ENCODE results near the gene PRSS16.
"Not testable (repeated sequence)": the region's sequence is repeated elsewhere in the genome, so short reads cannot be mapped to it uniquely, and the experiment has no call there.

PRSS16 gene

GRCh38 chr6:27242589-27243265, 4.8 kb upstream of the PRSS16 start:
- DNase-seq (ENCODE audit: low spot score) (no peak), FAIRE-seq (no peak)

GRCh38 chr6:27248783-27249182, 1.3 kb downstream of the PRSS16 start:
- no peak for FAIRE-seq
- no peak for DNase-seq (ENCODE audit: low spot score)

- DNase-seq (ENCODE audit: low spot score), result no peak
- no peak for FAIRE-seq
Measured at GRCh38 chr6:27250277-27251111, 3.0 kb downstream of the PRSS16 start.

GRCh38 chr6:27251112-27251605, 3.7 kb downstream of the PRSS16 start:
- FAIRE-seq, result no peak
- peak; percentile 51 for DNase-seq (ENCODE audit: low spot score)

- FAIRE-seq, result peak; percentile 42
- peak; percentile 74 for DNase-seq (ENCODE audit: low spot score)
Measured at GRCh38 chr6:27251606-27252251, 4.2 kb downstream of the PRSS16 start.

GRCh38 chr6:27254566-27254965, 7.1 kb downstream of the PRSS16 start:
- no peak for DNase-seq (ENCODE audit: low spot score)
- no peak for FAIRE-seq

- FAIRE-seq, result no peak
- no peak for DNase-seq (ENCODE audit: low spot score)
Measured at GRCh38 chr6:27255866-27256265, 8.4 kb downstream of the PRSS16 start.

- FAIRE-seq, result no peak
- DNase-seq (ENCODE audit: low spot score), result no peak
Measured at GRCh38 chr6:27260369-27260768, 12.9 kb downstream of the PRSS16 start.

GRCh38 chr6:27260836-27261375, 13.4 kb downstream of the PRSS16 start:
- FAIRE-seq, result no peak
- no peak for DNase-seq (ENCODE audit: low spot score)

GRCh38 chr6:27263886-27264285, 16.4 kb downstream of the PRSS16 start:
- DNase-seq (ENCODE audit: low spot score), result no peak
- no peak for FAIRE-seq

GRCh38 chr6:27267003-27267402, 19.5 kb downstream of the PRSS16 start:
- not testable (repeated sequence) for DNase-seq (ENCODE audit: low spot score); FAIRE-seq

GRCh38 chr6:27267857-27268434, 20.4 kb downstream of the PRSS16 start:
- DNase-seq (ENCODE audit: low spot score) (no peak), FAIRE-seq (no peak)

GRCh38 chr6:27268803-27269202, 21.3 kb downstream of the PRSS16 start:
- DNase-seq (ENCODE audit: low spot score), result no peak
- no peak for FAIRE-seq

GRCh38 chr6:27273783-27274182, 26.3 kb downstream of the PRSS16 start:
- FAIRE-seq (no peak), DNase-seq (ENCODE audit: low spot score) (no peak)

GRCh38 chr6:27275025-27275956, 27.8 kb downstream of the PRSS16 start:
- DNase-seq (ENCODE audit: low spot score), result no peak
- FAIRE-seq, result no peak

- no peak for DNase-seq (ENCODE audit: low spot score)
Measured at GRCh38 chr6:27279513-27280063, 32.1 kb downstream of the PRSS16 start.

GRCh38 chr6:27280064-27280539, 32.6 kb downstream of the PRSS16 start:
- DNase-seq (ENCODE audit: low spot score), result peak; percentile 72
- no peak for FAIRE-seq

More at GRCh38 chr6:27279513-27280063, 32.1 kb downstream of the PRSS16 start:
- no peak for FAIRE-seq

GRCh38 chr6:27280540-27281000, 33.1 kb downstream of the PRSS16 start:
- DNase-seq (ENCODE audit: low spot score), result peak; percentile 49
- peak; percentile 30 for FAIRE-seq

- no peak for FAIRE-seq
- DNase-seq (ENCODE audit: low spot score), result peak; percentile 8
Measured at GRCh38 chr6:27281105-27281539, 33.6 kb downstream of the PRSS16 start.

- DNase-seq (ENCODE audit: low spot score) (no peak), FAIRE-seq (peak; percentile 84)
Measured at GRCh38 chr6:27281569-27281968, 34.1 kb downstream of the PRSS16 start.
